SU-DHL-6 (cell line): Measurements from ENCODE around the gene KLHL22.

Experiments
- H2AFZ ChIP-seq: fragments of 200-600 bp; sonication (generic); 2 replicates; pipeline ENCODE4 v1.6.1; 2014; ENCODE audit warnings: low read depth, mild to moderate bottlenecking, moderate library complexity, mixed read lengths, antibody characterized with exemption, low read length; ENCODE audit not compliant: severe bottlenecking
- H3F3A ChIP-seq: fragments of 200-600 bp; shearing (Covaris generic); 2 replicates; pipeline ENCODE4 v1.6.0; 2016; ENCODE audit warnings: antibody characterized with exemption, mild to moderate bottlenecking; ENCODE audit not compliant: insufficient read depth
- H3K27ac ChIP-seq: fragments of 200-600 bp; sonication (generic); 2 replicates; pipeline ENCODE4 v1.5.1; 2016; ENCODE audit warnings: low read depth, mild to moderate bottlenecking, low read length, moderate library complexity, mixed read lengths
- H3K27me3 ChIP-seq: fragments of 200-600 bp; sonication (generic), shearing (Covaris generic); 2 replicates; pipeline ENCODE4 v1.6.0; 2014; ENCODE audit warnings: mild to moderate bottlenecking, low read length
- H3K36me3 ChIP-seq: fragments of 200-600 bp; sonication (generic); 2 replicates; pipeline ENCODE4 v1.6.1; 2014; ENCODE audit warnings: mild to moderate bottlenecking, low read length, mixed read lengths
- H3K4me2 ChIP-seq: fragments of 300-600, 200-600 bp; shearing (Covaris generic), sonication (generic); 2 replicates; pipeline ENCODE4 v1.6.0; 2014; ENCODE audit warnings: low read length, low read depth, mild to moderate bottlenecking; ENCODE audit not compliant: poor library complexity, severe bottlenecking
- H3K4me3 ChIP-seq: fragments of 200-600 bp; sonication (generic); 2 replicates; pipeline ENCODE4 v1.5.1; 2014; ENCODE audit warnings: antibody characterized with exemption, low read length, mild to moderate bottlenecking, mixed read lengths; ENCODE audit not compliant: insufficient read depth, poor library complexity, severe bottlenecking
- H3K79me2 ChIP-seq: fragments of 200-600 bp; sonication (generic); 2 replicates; pipeline ENCODE4 v1.6.1; 2014; ENCODE audit warnings: mild to moderate bottlenecking, low read length, moderate library complexity; ENCODE audit not compliant: insufficient read depth
- H3K9ac ChIP-seq: fragments of 200-600 bp; sonication (generic); 2 replicates; pipeline ENCODE4 v1.7.0; 2014; ENCODE audit warnings: mild to moderate bottlenecking, low read length
- H3K9me2 ChIP-seq: fragments of 200-600 bp; sonication (generic); replicated peaks from 2 replicates; pipeline ENCODE4 v1.6.1; 2014; ENCODE audit warnings: low read length; ENCODE audit not compliant: insufficient read depth
- H3K9me3 ChIP-seq: fragments of 200-600 bp; sonication (generic); 2 replicates; pipeline ENCODE4 v1.6.1; 2014; ENCODE audit warnings: low read length, mixed read lengths; ENCODE audit not compliant: insufficient read depth
- H4K20me1 ChIP-seq: fragments of 200-600 bp; sonication (generic); 2 replicates; pipeline ENCODE4 v1.6.1; 2014; ENCODE audit warnings: low read depth, mild to moderate bottlenecking, antibody characterized with exemption, low read length, moderate library complexity, mixed read lengths
- CTCF ChIP-seq: fragments of 200-600 bp; sonication (generic); IDR thresholded peaks from one replicate; pipeline ENCODE4 v1.5.1; 2017; ENCODE audit warnings: antibody characterized with exemption, mild to moderate bottlenecking, low read length, moderate library complexity; ENCODE audit not compliant: insufficient read depth, poor library complexity, severe bottlenecking
- EZH2phosphoT487 ChIP-seq: fragments of 200-600 bp; sonication (generic), shearing (Covaris generic); conservative IDR thresholded peaks from 2 replicates; pipeline ENCODE4 v1.6.1; 2018; ENCODE audit warnings: mild to moderate bottlenecking, antibody characterized with exemption, low read length, moderate library complexity, mixed read lengths

The KLHL22 gene

GRCh38 chr22:20457506-20458240 is 37.9 kb downstream of the KLHL22 start:
- Histone ChIP-seq H3K36me3 (no peaks in the 10 kb centered on the region), H3K79me2 (no peaks in the 10 kb centered on the region), H3K4me2 (no peak overlapping the region), H3F3A (no peaks in the 10 kb centered on the region), H3K27ac (no peak overlapping the region), H3K27me3 (no peaks in the 10 kb centered on the region), H3K9me2 (no peaks in the 10 kb centered on the region), H4K20me1 (no peaks in the 10 kb centered on the region), H3K9me3 (no peaks in the 10 kb centered on the region), H3K4me3 (no peak overlapping the region), H3K9ac (no peak overlapping the region), H2AFZ (no peak overlapping the region)
- TF ChIP-seq CTCF (no peak), EZH2phosphoT487 (no peak)

GRCh38 chr22:20456722-20457076 is 38.9 kb downstream of the KLHL22 start:
- Histone ChIP-seq H3K79me2 (no peaks in the 10 kb centered on the region), H3K36me3 (no peaks in the 10 kb centered on the region), H3K27ac (no peak overlapping the region), H4K20me1 (no peaks in the 10 kb centered on the region), H3K9ac (no peak overlapping the region), H3K4me2 (no peak overlapping the region), H2AFZ (peak overlapping the region; percentile 45), H3K9me3 (no peaks in the 10 kb centered on the region), H3K9me2 (no peaks in the 10 kb centered on the region), H3K4me3 (no peak overlapping the region), H3K27me3 (no peaks in the 10 kb centered on the region), H3F3A (no peaks in the 10 kb centered on the region)
- TF ChIP-seq CTCF, result no peak
- TF ChIP-seq EZH2phosphoT487, result no peak

GRCh38 chr22:20456064-20456721 is 39.4 kb downstream of the KLHL22 start:
- no peak overlapping the region for H3K4me3 ChIP-seq
- H3K36me3 ChIP-seq, result no peaks in the 10 kb centered on the region
- H3K9me3 ChIP-seq, result no peaks in the 10 kb centered on the region
- H3K4me2 ChIP-seq, result no peak overlapping the region
- H3K27me3 ChIP-seq, result no peaks in the 10 kb centered on the region
- no peaks in the 10 kb centered on the region for H3K9me2 ChIP-seq
- H4K20me1 ChIP-seq, result no peaks in the 10 kb centered on the region
- no peaks in the 10 kb centered on the region for H3K79me2 ChIP-seq
- TF ChIP-seq CTCF (no peak), EZH2phosphoT487 (no peak)
- peak overlapping the region; percentile 45 for H2AFZ ChIP-seq
- H3F3A ChIP-seq, result no peaks in the 10 kb centered on the region
- H3K9ac ChIP-seq, result no peak overlapping the region
- H3K27ac ChIP-seq, result no peak overlapping the region
